ENCODE data around the gene ZNF567. TPM values are rescaled to one million over a fixed set of nuclear protein-coding genes. Genes with fewer than 3 reads are reported as not detected.
A peak's percentile ranks its signal among the peaks of the same experiment; 100 is the strongest.

The ZNF567 gene
- total and polyA plus RNA-seq, 4 donors, result 1.7 to 4.3 (median 2.6) TPM

- no peaks in the 10 kb centered on the region for H3K4me1 ChIP-seq (ENCODE audit: control insufficient read depth in 4 of 4, insufficient read depth in 4 of 4, low read length in 3 of 4)
- no peak overlapping the region for H3K27ac ChIP-seq (ENCODE audit: low read depth in 1 of 2, low read length in 2 of 2)
- TF ChIP-seq EGR1 (IDR thresholded peaks at IDR 0.05; ENCODE audit: low read depth in 2 of 2) (no peak), GABPA (IDR thresholded peaks at IDR 0.05 in 1 of 2, conservative IDR thresholded peaks at IDR 0.05 in 1 of 2) (no peak), HNF4A (conservative IDR thresholded peaks at IDR 0.05) (no peak)
- peak overlapping the region in 1 of 3 donors; percentile 8 for H3K4me3 ChIP-seq (ENCODE audit: low read depth in 1 of 3, low read length in 3 of 3)
- H3K36me3 ChIP-seq (ENCODE audit: control insufficient read depth in 4 of 4, insufficient read depth in 3 of 4, low read depth in 1 of 4, low read length in 3 of 4), result peaks cover 0 to 40% (median 23%) of the 10 kb centered on the region in 4 donors
- peaks cover 10 to 30% (median 18%) of the 10 kb centered on the region in 4 donors for H3K9me3 ChIP-seq (ENCODE audit: control insufficient read depth in 4 of 4, low read length in 3 of 4)
- DNase-seq (ENCODE audit: low spot score), result no peak
- H3K9ac ChIP-seq (ENCODE audit: low read depth in 1 of 2, low read length in 2 of 2), result no peak overlapping the region
- no peaks in the 10 kb centered on the region for H3K27me3 ChIP-seq (ENCODE audit: control insufficient read depth in 4 of 4, insufficient read depth in 4 of 4, low read length in 3 of 4)
Observed at GRCh38 chr19:36679455-36679854, 8.0 kb upstream of the ZNF567 start.

DNA sequence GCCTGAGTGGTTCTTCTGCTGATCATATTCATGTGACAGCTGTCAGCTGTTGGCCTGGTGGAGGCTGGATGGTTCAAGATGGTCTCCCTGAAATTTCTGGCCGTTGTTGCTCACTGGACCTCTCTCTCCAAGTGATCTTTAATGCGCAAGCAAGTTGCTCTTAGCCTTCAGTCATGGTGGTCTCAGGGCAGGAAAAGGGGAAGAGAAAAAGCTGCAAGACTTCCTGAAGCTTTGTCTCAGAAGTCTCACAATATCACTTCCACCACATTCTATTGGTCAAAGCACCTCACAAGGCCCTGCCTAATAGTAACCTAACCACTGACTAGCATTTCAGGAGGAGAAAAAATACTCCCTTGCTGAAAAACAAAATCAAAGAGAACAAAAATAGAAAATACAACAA, 1.6 kb upstream of the ZNF567 start:
- WGBS, result 89% methylated on average over 2 of the region's 2 CpGs
- Histone ChIP-seq H3K9ac (ENCODE audit: low read depth in 1 of 2, low read length in 2 of 2) (no peak overlapping the region), H3K27ac (ENCODE audit: low read depth in 1 of 2, low read length in 2 of 2) (no peak overlapping the region), H3K27me3 (ENCODE audit: control insufficient read depth in 4 of 4, insufficient read depth in 4 of 4, low read length in 3 of 4) (no peaks in the 10 kb centered on the region), H3K36me3 (ENCODE audit: control insufficient read depth in 4 of 4, insufficient read depth in 3 of 4, low read depth in 1 of 4, low read length in 3 of 4) (peaks cover 0 to 39% (median 22%) of the 10 kb centered on the region in 4 donors), H3K9me3 (ENCODE audit: control insufficient read depth in 4 of 4, low read length in 3 of 4) (peaks cover 2 to 23% (median 11%) of the 10 kb centered on the region in 4 donors), H3K4me1 (ENCODE audit: control insufficient read depth in 4 of 4, insufficient read depth in 4 of 4, low read length in 3 of 4) (peaks cover 4 to 21% (median 15%) of the 10 kb centered on the region in 4 donors), H3K4me3 (ENCODE audit: low read depth in 1 of 3, low read length in 3 of 3) (peak overlapping the region in 2 of 3 donors; percentile 89 to 99)
- TF ChIP-seq SP1 (IDR thresholded peaks at IDR 0.05) (no peak), CTCF (IDR thresholded peaks at IDR 0.05; ENCODE audit: low read depth, low read length, missing input control) (no peak), GABPA (IDR thresholded peaks at IDR 0.05 in 1 of 2, conservative IDR thresholded peaks at IDR 0.05 in 1 of 2) (no peak), RXRA (IDR thresholded peaks at IDR 0.05) (no peak)
- TF ChIP-seq, protein P1, sequence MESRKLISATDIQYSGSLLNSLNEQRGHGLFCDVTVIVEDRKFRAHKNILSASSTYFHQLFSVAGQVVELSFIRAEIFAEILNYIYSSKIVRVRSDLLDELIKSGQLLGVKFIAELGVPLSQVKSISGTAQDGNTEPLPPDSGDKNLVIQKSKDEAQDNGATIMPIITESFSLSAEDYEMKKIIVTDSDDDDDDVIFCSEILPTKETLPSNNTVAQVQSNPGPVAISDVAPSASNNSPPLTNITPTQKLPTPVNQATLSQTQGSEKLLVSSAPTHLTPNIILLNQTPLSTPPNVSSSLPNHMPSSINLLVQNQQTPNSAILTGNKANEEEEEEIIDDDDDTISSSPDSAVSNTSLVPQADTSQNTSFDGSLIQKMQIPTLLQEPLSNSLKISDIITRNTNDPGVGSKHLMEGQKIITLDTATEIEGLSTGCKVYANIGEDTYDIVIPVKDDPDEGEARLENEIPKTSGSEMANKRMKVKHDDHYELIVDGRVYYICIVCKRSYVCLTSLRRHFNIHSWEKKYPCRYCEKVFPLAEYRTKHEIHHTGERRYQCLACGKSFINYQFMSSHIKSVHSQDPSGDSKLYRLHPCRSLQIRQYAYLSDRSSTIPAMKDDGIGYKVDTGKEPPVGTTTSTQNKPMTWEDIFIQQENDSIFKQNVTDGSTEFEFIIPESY (IDR thresholded peaks at IDR 0.05), result no peak
- no peak for DNase-seq (ENCODE audit: low spot score)

- TF ChIP-seq JUND (IDR thresholded peaks at IDR 0.05), result no peak
- no peak for TF ChIP-seq HNF4A (conservative IDR thresholded peaks at IDR 0.05)
- no peak for TF ChIP-seq SP1 (IDR thresholded peaks at IDR 0.05)
- TF ChIP-seq FOXA1 (IDR thresholded peaks at IDR 0.05), result no peak
- no peak for TF ChIP-seq RXRA (IDR thresholded peaks at IDR 0.05)
- no peak for TF ChIP-seq TAF1 (conservative IDR thresholded peaks at IDR 0.05)
- TF ChIP-seq REST (IDR thresholded peaks at IDR 0.05), result no peak
- no peak for TF ChIP-seq EGR1 (IDR thresholded peaks at IDR 0.05; ENCODE audit: low read depth in 2 of 2)
- TF ChIP-seq GABPA (IDR thresholded peaks at IDR 0.05 in 1 of 2, conservative IDR thresholded peaks at IDR 0.05 in 1 of 2), result no peak
- TF ChIP-seq RAD21 (IDR thresholded peaks at IDR 0.05), result no peak
- TF ChIP-seq, protein P1 (IDR thresholded peaks at IDR 0.05), result no peak
- TF ChIP-seq NR2F2 (IDR thresholded peaks at IDR 0.05), result no peak
- no peak for TF ChIP-seq YY1 (IDR thresholded peaks at IDR 0.05)
- TF ChIP-seq MAX (IDR thresholded peaks at IDR 0.05), result no peak
- peaks cover 3 to 23% (median 16%) of the 10 kb centered on the region in 4 donors for H3K9me3 ChIP-seq (ENCODE audit: control insufficient read depth in 4 of 4, low read length in 3 of 4)
- H3K4me3 ChIP-seq (ENCODE audit: low read depth in 1 of 3, low read length in 3 of 3), result peak overlapping the region; percentile 66 to 99 (median 89)
- peak; percentile 39 for DNase-seq (ENCODE audit: low spot score)
- 15% methylated on average over 20 of the region's 20 CpGs for WGBS
- H3K27me3 ChIP-seq (ENCODE audit: control insufficient read depth in 4 of 4, insufficient read depth in 4 of 4, low read length in 3 of 4), result no peaks in the 10 kb centered on the region
- peak overlapping the region; percentile 67 to 68 for H3K27ac ChIP-seq (ENCODE audit: low read depth in 1 of 2, low read length in 2 of 2)
- peaks cover 0 to 43% (median 27%) of the 10 kb centered on the region in 4 donors for H3K36me3 ChIP-seq (ENCODE audit: control insufficient read depth in 4 of 4, insufficient read depth in 3 of 4, low read depth in 1 of 4, low read length in 3 of 4)
- peaks cover 4 to 21% (median 15%) of the 10 kb centered on the region in 4 donors for H3K4me1 ChIP-seq (ENCODE audit: control insufficient read depth in 4 of 4, insufficient read depth in 4 of 4, low read length in 3 of 4)
- peak overlapping the region; percentile 48 to 60 for H3K9ac ChIP-seq (ENCODE audit: low read depth in 1 of 2, low read length in 2 of 2)
Observed at GRCh38 chr19:36686365-36687213, 823 bp upstream of the ZNF567 start.

Data from liver (tissue), 9 donors.